HL-60/S4 (cell line): Measurements from ENCODE around the gene SHROOM3.
"Not testable (repeated sequence)": the region's sequence is repeated elsewhere in the genome, so short reads cannot be mapped to it uniquely, and the experiment has no call there.

Experiments used
- in situ Hi-C: fragments of 300-500 bp; cut with MboI; formaldehyde crosslinking; loops from 2 replicates; pipeline ENCODE4 v1.14.3; 2022; ENCODE audit warnings: low sequenced_read_pairs

SHROOM3 gene

DNA sequence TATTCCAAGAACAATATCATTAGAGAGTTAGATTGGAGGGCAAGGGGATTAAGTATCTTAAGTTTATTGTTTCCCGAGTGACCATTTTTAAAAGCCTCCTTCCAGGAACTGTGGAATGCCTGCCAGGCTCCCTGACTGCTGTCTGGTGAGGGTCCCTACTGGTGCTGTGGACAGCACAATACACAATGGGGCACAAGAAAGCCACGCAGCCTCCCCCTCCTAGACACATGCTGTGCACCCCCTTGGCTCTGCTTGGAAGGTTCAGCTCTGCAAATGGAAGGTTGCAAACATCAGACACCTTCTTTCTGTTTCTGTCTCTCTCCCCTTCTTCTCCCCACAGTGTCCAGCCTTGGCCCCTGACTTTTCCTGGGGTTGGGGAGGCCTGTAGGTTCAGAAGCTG lies 153.2 kb downstream of the SHROOM3 start:
- in situ Hi-C loops = loop anchor here (25.0 kb wide), 1 partner anchor 99 kb away; no protein-coding TSS in a partner anchor

DNA sequence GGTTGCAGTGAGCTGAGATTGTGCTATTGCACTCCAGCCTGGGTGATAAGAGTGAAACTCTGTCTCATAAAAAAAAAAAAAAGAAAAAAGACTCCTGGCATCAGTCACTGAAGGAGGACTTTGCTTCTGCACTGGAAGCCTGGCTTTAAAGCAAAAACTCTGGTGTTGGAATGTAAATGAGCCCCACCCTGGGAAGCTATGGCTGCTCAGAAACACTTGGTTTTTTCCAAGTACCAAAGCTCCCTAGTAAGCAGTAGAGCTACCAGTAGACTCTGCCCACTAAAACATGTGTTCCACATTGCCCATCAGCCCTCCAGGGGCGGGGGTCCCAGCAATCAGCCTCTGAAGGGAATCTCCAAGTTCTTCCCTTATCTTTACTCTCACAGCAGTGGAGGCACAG lies 154.4 kb downstream of the SHROOM3 start:
- in situ Hi-C loops = loop anchor here (25.0 kb wide), 1 partner anchor 98 kb away; no protein-coding TSS in a partner anchor

DNA sequence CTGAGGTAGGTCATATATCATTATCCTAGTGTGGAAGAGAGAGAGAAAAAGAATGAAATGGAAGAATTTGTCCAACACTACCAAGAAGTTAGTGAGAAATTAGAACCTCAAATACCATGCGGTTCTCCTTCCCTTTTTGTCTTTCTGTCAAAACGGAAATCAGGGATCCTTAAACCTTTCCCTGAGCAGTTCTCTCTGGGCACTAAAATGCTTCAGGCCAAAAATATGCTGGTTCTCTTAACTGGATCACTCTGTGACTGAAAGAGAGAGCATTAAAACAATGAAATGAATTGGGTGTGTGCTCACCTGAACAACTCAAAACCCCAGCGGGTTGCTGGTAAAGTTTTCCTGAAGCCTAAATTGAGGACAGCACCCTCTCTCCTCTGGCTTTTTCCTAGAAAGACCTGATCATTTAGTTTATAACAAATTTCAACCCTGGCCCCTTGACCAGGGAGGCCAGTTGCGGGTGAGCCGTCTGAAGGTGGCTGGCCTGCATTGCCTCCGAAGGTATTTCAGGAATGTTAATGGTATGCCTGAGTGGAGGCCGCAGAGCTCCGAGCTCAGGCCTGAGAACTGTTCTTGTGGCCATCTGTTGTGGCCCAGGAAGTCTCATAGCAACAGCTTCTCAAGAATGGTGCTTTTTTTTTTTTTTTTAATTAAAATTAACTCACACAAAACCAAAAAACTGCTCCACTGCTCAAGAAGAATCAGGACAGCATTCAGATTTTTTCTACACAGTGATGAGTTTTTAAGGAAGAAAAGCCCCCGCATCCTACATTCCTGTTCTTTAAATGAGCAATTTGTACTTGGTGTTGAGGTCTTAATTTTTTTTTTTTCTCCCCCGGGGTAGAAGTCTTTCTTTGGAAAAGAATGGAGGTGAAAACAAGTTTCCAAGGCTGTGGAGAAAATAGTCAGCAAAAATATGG lies 155.1 kb downstream of the SHROOM3 start:
- in situ Hi-C loops = loop anchor here (25.0 kb wide), 1 partner anchor 97 kb away; no protein-coding TSS in a partner anchor

DNA sequence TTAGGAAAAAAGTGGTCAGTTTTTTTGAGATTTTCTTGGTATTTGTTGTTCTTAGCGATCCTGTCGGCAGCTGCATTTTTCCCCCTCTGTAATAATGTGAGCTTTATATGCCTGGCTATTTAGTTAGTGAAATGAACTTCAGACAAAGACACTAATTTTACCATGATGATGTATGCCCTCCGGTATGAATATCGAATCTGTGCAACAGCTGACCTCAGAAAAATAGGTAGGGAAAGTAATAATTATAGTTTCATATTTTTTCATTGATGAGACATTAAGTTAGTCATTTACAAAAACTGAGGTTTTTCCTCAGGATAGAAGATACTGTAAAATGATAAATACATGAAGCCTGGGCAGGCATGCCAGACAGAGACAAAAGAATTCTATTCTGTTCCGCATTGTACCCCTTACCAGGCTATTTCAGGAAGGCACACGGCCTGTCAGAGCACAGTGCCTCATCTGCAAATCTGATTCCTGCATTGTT lies 155.8 kb downstream of the SHROOM3 start:
- in situ Hi-C loops = loop anchor here (25.0 kb wide), 1 partner anchor 96 kb away; no protein-coding TSS in a partner anchor

DNA sequence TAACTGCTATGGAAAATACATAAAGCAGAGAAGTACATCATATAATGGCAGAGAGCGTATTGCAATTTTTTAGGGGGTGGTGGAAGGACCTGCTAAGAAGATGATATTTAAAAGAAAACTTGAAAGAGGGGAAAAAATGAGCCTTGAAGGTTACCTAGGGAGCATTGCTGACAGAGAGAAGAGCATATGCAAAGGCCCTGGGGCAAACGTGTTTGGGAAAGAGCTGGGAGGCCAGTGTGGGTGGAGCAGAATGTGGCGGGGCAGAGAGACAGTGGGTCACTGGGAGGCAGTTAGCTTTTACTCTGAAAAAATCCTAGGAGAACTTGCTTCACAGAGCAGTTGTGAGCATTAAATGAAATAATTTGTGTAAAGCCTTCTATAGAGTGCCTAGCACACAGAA lies 157.0 kb downstream of the SHROOM3 start:
- in situ Hi-C loops = loop anchor here (25.0 kb wide), 1 partner anchor 95 kb away; no protein-coding TSS in a partner anchor

DNA sequence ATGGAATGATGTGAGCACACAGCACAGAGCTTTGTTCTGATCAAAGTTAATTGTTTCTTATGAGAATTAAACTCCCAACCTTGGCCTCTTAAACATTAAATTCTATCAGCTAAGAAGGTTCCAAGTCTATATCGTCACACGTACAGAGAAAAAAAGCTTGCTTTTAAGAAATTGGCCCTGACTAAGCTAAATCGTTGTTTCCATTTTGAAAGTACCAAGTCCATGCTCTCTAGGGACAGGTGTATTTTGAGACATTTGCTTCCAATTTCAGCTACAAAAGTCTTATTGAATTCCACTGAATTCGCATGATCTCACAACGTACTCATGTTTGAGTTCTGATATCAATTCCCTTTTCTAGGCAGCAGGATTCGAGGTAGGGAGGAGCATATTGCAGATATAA lies 157.4 kb downstream of the SHROOM3 start:
- in situ Hi-C loops = loop anchor here (25.0 kb wide), 1 partner anchor 95 kb away; no protein-coding TSS in a partner anchor

DNA sequence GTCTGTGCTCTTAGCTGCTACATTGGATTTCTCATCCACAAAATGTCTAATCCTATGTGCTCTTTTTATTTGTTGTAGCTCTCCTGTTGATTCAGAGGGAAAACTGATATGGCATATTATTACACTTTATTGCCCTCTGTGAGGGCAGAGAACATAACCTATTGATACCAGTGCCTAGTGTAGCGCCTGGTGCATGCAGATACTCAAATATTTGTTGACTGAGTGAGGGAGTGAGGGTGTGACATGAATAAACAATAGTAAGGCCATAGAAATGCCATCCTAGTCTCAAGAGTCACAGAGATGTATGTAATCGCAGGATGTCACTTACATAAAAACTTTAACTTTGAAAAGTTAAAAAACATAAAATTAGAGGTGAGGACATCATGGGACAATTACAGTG lies 159.1 kb downstream of the SHROOM3 start:
- in situ Hi-C loops = loop anchor here (25.0 kb wide), 1 partner anchor 93 kb away; no protein-coding TSS in a partner anchor

DNA sequence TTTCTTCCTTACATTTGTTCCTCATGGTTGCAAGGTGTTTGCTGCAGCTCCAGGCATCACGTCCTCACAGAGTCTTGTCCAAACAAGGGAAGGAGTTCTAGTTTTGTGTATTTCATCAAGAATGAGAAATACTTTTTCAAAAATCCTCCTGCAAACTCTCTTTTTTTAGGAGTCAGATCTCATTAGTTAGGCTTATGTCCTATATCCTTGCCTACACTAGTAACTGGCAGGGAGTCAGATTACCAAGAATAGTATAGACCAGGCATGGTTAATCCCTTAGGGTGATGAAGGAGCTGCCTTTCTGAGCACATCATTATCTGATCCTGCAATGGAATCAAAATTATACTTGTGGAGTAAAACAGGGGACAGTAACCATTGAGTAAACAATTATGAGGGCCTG lies 160.4 kb downstream of the SHROOM3 start:
- in situ Hi-C loops = loop anchor here (25.0 kb wide), 1 partner anchor 92 kb away; no protein-coding TSS in a partner anchor

DNA sequence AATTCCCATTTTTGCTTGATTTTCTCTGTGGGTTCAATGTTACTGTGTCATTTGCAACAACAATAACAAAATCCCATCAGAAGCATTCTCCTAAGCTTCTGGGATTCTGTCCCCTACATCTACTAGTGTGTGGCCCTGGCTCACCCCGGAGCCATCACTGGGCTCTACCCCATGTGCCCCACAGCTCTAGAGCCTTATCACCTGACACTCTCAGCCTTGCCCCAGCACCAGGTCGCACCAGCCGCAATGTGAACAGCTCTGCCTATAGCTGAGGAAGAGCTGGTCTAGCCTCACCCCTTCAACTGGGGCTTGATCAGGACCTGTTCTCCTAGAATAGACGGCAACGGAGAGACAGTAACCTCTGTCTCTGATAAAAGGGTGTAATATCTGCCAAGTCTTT lies 161.7 kb downstream of the SHROOM3 start:
- in situ Hi-C loops = loop anchor here (25.0 kb wide), 1 partner anchor 91 kb away; no protein-coding TSS in a partner anchor

DNA sequence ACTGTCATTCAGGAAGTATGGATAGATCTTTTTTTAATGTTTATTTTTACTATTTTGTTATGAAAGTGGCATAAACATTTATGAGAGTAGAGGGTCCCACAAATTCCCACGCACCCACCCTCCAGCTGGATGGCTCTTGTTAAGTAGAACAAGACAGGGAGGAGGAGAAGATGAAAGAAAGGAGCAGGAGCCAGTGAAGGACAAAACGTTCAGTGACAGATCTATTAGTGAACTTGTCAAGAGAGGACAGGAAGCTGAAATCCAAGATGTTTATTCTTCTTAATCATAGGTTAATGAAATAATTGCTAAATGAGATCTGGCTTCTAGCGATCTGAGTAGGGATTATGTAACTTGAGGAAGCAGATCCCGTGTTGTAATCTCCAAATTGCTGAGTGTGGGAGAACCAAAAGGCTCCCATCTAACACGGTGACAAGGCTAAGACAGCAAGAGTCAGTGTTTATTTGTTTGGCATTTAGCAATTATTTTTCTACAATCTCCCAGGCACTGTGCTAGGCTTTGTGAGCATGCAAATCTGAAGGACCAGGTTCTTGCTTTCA lies 162.5 kb downstream of the SHROOM3 start:
- in situ Hi-C loops = loop anchor here (25.0 kb wide), 1 partner anchor 90 kb away; no protein-coding TSS in a partner anchor

DNA sequence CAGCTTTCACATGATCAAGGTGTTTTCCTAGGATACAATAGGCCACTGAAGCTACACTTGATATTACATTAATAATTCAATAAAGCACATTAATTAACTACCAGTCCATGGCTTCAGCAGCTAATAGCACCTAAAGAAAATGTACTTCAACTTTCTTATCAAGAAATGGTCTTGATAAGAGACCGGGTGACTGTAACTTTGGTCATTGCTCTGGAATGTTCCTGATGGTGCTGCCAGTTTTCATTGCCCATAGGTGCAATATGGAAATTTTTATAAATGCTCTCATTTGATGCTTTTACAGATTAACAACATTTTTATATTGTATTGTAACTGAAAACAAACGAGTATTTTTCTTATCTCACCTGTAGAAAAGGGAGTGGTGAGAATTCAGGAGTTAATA lies 165.4 kb downstream of the SHROOM3 start:
- in situ Hi-C loops = no loop called here

DNA sequence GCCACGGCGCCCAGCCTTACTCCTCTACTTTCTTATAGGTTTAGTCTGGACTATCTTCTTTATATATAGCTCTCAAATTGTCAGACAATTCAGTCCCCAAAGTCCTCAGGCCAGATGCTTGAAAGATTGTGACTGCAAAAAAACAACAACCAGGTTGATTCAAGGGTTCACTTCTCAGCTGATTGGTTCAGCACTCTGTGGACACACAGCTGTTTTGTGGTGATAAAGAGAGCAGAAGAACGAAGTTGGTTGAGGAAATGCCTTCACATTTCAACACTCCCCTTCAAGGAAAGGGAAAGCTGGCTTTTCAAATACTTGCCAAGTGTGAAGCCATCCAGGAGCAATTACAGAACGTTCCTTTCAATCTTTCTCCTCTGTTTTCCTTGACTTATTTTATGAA lies 166.8 kb downstream of the SHROOM3 start:
- in situ Hi-C loops = no loop called here

DNA sequence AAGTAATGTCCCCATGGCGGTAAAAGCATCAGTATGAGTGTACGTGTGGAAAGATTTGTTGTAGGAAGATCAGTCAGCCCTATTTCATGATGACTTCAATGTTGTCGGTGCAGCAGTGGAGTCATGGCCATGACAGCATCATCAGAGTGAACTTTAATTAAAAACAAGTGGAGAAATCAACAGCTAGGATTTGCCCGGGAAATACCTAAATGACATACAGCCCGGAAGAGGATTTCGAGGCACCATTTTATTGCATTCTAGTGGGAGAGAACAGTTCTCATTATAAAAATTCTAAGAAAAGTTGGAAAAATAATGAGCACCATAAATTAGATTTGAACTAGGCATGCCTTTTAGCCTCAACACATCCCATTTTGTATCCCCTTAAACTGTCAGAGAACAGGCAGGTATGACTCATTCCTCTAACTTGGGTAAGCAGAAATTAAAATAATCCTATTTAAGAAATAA lies 170.1 kb downstream of the SHROOM3 start:
- in situ Hi-C loops = no loop called here

DNA sequence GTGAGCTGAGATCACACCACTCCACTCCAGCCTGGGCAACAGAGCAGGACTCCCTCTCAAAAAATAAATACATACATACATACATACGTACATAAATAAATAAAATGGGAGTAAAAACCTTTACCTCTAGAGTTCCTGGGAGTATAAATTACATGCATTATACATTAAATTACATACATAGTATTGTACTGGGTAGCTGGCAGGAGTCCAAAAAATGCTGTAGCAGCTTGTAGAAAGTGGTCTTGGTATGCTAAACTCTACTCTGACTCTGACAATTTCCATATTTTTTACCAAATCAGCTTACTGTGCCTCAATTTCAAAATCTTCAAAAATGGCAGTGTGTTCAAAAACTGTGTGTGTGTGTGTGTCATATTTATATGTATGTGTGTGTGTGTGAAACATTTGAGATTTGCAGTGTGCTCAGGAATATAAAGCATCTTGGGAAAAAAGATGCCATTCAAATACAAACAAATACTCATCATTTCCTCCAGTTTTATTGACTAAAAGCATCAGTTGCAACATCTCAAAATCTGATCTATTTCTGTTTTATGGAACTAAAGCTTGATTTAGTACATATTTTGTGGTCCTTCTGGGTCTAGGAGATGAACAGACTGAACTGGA lies 171.7 kb downstream of the SHROOM3 start:
- in situ Hi-C loops = no loop called here

DNA sequence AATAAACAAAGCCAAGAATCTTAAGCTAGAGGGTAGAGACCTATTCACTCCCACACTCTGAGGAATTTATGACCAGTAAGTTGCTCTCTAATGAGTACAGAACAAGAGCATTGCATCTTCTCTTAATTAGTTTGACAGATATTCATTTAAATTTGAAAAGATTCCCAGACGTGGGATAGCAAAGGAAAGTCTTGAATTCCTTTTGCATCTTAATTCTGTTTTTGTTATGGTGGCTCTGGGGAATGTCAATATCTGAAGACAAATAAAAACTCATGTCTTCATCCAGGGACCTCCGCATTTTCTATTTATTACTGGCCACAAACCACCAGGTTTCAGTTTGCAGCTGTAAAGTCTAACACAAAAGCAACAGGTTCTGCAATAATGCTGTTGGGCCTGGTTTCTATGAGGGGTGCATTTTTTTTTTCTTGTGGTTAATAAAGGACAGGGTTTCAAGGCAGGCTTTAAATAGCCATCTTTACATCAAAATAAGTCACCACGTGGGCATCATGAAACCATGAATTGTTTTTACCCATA lies 172.3 kb downstream of the SHROOM3 start:
- in situ Hi-C loops = no loop called here

DNA sequence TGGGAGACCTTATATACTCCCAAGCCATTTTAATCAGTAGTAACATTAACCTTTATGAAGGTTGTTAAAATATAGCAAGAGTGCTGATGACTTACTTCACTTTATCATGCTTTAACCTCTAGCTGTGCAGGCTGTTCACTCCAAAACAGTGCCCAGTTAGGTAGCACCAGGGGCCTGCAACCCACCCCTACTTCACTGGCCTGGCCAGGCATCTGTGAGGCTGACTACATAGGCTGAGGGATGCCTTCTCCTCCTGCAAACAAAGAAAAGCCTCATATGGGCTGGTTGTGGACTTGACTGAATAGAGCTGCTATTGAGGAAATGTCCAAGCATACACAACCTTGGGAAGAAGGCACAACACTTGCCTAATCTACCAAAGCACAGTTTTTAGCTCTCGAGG lies 172.8 kb downstream of the SHROOM3 start:
- in situ Hi-C loops = no loop called here

DNA sequence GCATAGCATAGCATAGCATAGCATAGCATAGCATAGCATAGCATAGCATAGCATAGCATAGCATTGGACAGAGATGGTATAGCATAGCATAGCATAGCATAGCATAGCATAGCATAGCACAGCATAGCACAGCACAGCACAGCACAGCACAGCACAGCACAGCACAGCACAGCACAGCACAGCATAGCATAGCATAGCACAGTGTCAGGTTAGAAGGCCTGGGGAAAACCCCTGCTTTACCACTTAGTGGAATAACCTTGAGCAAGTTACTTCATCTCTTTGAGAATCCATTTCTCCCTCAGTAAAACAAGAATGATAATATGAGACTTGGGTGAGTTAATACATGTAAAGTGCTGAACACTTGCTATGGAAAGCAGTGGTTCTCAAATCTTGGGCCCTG lies 173.5 kb downstream of the SHROOM3 start:
- in situ Hi-C loops = not testable (repeated sequence)

DNA sequence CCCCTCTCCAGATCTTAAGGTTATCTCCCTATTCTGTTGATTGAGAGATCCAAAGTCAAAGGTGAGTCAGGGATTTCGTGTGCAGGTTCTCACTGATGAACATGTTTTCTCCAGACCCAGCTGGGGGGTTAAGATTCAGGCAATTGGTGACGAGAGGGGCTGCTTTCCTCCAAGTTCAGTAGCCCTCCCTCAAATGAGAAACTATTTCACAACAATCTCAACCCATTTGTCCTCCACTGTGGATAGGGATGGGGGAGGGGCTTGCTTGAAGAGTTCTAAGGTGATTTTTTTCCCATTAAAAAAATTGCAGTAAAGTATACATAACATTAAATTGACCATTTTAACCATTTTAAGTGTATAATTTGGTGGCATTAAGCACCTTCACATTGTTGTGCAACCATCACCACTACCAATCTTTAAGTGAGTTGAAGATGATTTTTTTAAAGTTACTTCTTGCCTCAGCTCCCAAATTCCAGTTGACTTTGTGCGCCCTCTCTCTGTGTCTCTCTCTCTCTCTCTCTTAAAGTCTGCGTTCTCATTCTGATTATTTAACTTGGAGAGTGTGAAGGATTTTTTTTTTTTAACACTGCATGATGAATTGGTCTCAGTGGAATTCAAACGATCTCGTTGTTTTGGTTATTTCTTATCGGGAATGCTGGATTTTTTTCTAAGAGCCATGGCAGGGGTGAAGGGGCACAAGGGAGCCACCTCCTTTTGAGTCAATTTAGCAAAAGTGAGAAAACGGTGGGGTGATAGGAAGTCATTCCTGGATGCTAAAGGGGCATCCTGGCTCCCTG lies 175.9 kb downstream of the SHROOM3 start:
- in situ Hi-C loops = no loop called here

DNA sequence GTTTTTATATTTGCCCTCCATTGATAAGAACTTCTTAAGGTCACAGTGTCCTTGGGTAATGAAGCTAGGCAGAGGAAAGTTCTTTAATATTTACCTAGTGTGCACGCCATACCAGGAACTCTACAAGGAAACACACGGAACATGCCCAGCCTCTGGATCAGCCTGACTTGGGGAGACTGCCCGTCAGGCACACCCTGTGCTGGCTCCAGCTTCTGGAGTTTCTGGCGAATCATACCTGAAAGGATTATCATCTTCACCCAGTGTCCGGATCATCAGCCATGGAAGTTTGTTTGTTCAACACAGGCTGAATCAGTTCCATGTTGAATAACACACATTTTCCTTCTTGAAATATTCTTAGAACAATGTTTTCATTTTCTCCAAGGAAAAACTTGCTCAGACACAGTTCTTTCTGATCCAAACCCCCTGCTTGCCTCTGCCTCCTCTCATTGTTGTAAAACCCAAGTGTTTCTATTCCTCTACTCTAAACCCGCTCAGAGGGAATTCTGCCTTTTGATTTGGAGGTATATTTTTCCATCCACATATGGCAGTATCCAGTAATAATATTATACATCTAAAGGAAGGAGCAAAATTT lies 176.7 kb downstream of the SHROOM3 start:
- in situ Hi-C loops = no loop called here

DNA sequence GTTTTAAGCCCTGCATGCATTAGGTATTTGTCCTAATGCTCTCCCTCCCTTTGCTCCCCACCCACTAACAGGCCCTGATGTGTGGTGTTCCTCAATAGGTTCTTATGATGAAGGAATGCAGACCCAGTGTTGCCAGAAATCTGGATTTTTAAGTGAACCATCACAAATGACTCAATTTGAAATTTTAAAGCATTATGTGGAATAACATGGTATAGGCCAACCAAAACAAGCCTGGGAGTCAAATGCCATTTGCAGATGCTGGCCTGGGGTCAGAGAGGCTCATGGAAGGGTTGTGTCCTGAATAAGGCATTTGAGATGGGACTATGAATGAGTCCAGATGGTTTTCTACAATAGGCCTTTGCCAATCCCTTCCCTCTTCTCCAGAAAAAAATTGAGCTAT lies 179.6 kb downstream of the SHROOM3 start:
- in situ Hi-C loops = no loop called here
